Measurements from ENCODE around the gene CEACAM16. TPM values are rescaled to one million over a fixed set of nuclear protein-coding genes. Genes with fewer than 3 reads are reported as not detected.

Gene CEACAM16
- polyA plus RNA-seq, 4 donors: 0.07 TPM; not detected in 3

GRCh38 chr19:44759083-44759804 lies 60.3 kb downstream of the CEACAM16 start:
- no peak for DNase-seq
- H3K4me3 ChIP-seq (ENCODE audit: low read depth in 1 of 3, low read length in 3 of 3): no peak overlapping the region
- peaks cover 6 to 51% (median 24%) of the 10 kb centered on the region in 3 donors for H3K4me1 ChIP-seq (ENCODE audit: control insufficient read depth in 3 of 3, insufficient read depth in 2 of 3, low read depth in 1 of 3, low read length in 2 of 3)
- no peaks in the 10 kb centered on the region for H3K27me3 ChIP-seq (ENCODE audit: control insufficient read depth in 3 of 3, insufficient read depth in 3 of 3, low read length in 3 of 3)
- H3K36me3 ChIP-seq (ENCODE audit: control insufficient read depth in 3 of 3, insufficient read depth in 2 of 3, low read depth in 1 of 3, low read length in 3 of 3): peaks cover 27 to 80% (median 29%) of the 10 kb centered on the region in 3 donors
- H3K27ac ChIP-seq (ENCODE audit: low read depth in 1 of 3, low read length in 2 of 3): no peak overlapping the region
- no peaks in the 10 kb centered on the region for H3K9me3 ChIP-seq (ENCODE audit: control insufficient read depth in 2 of 2, insufficient read depth in 1 of 2, low read depth in 1 of 2, low read length in 1 of 2)
- FAIRE-seq: no peak
- WGBS, 3 donors: 74 to 82% (median 77%) methylated on average over 8 to 10 of the region's 10 CpGs

Other genes starting within 250 kb of the CEACAM16 start
- gene ZNF180, start 198.6 kb upstream of the CEACAM16 start, polyA plus RNA-seq: 10 to 100 TPM in 1 of 4 donors, 1 to 10 TPM in 3; 4.6 to 11.4 (median 6.2) TPM
- 10 to 100 TPM in 2 of 4 donors, 1 to 10 TPM in 1, under 1 TPM in 1; 0.19 to 28.4 (median 10.6) TPM for gene CEACAM20, start 169.5 kb upstream of the CEACAM16 start, polyA plus RNA-seq
- 10 to 100 TPM in 3 of 4 donors, 1 to 10 TPM in 1; 5.8 to 54.3 (median 17.3) TPM for gene IGSF23, start 85.6 kb upstream of the CEACAM16 start, polyA plus RNA-seq
- 10 to 100 TPM; 19.9 to 96.6 (median 24.1) TPM for gene PVR, start 55.2 kb upstream of the CEACAM16 start, polyA plus RNA-seq
- gene CEACAM19, start 27.7 kb upstream of the CEACAM16 start, polyA plus RNA-seq: 10 to 100 TPM in 3 of 4 donors, 1 to 10 TPM in 1; 4.3 to 53.0 (median 21.6) TPM
- gene BCL3, start 49.6 kb downstream of the CEACAM16 start, polyA plus RNA-seq: 100 to 1,000 TPM in 2 of 4 donors, 10 to 100 TPM in 2; 48.6 to 136 (median 77.3) TPM
- gene CBLC, start 78.7 kb downstream of the CEACAM16 start, polyA plus RNA-seq: 100 to 1,000 TPM in 2 of 4 donors, 10 to 100 TPM in 2; 54.0 to 162 (median 92.3) TPM
- 100 to 1,000 TPM in 1 of 4 donors, 10 to 100 TPM in 1, 1 to 10 TPM in 2; 2.9 to 136 (median 18.5) TPM for gene BCAM, start 110.0 kb downstream of the CEACAM16 start, polyA plus RNA-seq
- 100 to 1,000 TPM in 2 of 4 donors, 10 to 100 TPM in 2; 72.5 to 153 (median 100) TPM for gene NECTIN2, start 147.1 kb downstream of the CEACAM16 start, polyA plus RNA-seq
- 10 to 100 TPM; 24.6 to 82.7 (median 29.0) TPM for gene TOMM40, start 192.1 kb downstream of the CEACAM16 start, polyA plus RNA-seq
- 100 to 1,000 TPM in 3 of 4 donors, 10 to 100 TPM in 1; 14.1 to 201 (median 122) TPM for gene APOE, start 206.6 kb downstream of the CEACAM16 start, polyA plus RNA-seq
- gene APOC1, start 215.5 kb downstream of the CEACAM16 start, polyA plus RNA-seq: 10 to 100 TPM in 2 of 4 donors, 1 to 10 TPM in 2; 3.1 to 65.1 (median 13.4) TPM
- gene APOC4, start 243.1 kb downstream of the CEACAM16 start, polyA plus RNA-seq: not detected
- gene APOC2, start 246.9 kb downstream of the CEACAM16 start, polyA plus RNA-seq: 100 to 1,000 TPM in 1 of 4 donors, 10 to 100 TPM in 3; 23.4 to 214 (median 70.1) TPM

Measured in small intestine (tissue), 7 donors.